KMS-11 (cell line): Measurements from ENCODE around the gene NCOA6.
"Not testable (repeated sequence)": the region's sequence is repeated elsewhere in the genome, so short reads cannot be mapped to it uniquely, and the experiment has no call there.

ENCODE experiments used
- H2AFZ ChIP-seq: fragments of 200-600 bp; sonication (generic); 2 replicates; pipeline ENCODE4 v1.6.1; 2016; ENCODE audit warnings: antibody characterized with exemption, mixed run types, low read depth
- H3K27ac ChIP-seq: fragments of 200-600 bp; sonication (generic); 2 replicates; pipeline ENCODE4 v1.6.1; 2016; ENCODE audit warnings: mild to moderate bottlenecking, mixed run types
- H3K27me3 ChIP-seq: fragments of 200-600 bp; sonication (generic); 2 replicates; pipeline ENCODE4 v1.6.1; 2017; ENCODE audit warnings: mild to moderate bottlenecking, low read depth, mixed run types, moderate library complexity; ENCODE audit not compliant: insufficient read depth
- H3K36me3 ChIP-seq: fragments of 200-600 bp; sonication (generic); 2 replicates; pipeline ENCODE4 v1.6.1; 2017; ENCODE audit warnings: mild to moderate bottlenecking, mixed run types; ENCODE audit not compliant: insufficient read depth
- H3K4me1 ChIP-seq: fragments of 200-600 bp; sonication (generic); 2 replicates; pipeline ENCODE4 v1.6.1; 2016; ENCODE audit warnings: mild to moderate bottlenecking, low read depth, mixed run types; ENCODE audit not compliant: poor library complexity, severe bottlenecking
- H3K4me2 ChIP-seq: fragments of 200-600 bp; sonication (generic); 2 replicates; pipeline ENCODE4 v1.7.0; 2016; ENCODE audit warnings: mild to moderate bottlenecking, mixed run types
- H3K4me3 ChIP-seq: fragments of 200-600 bp; sonication (generic); IDR thresholded peaks from 2 replicates; pipeline ENCODE4 v1.6.1; 2017; ENCODE audit warnings: low read depth, low read length, mixed read lengths; ENCODE audit not compliant: insufficient read depth
- H3K79me2 ChIP-seq: fragments of 200-600 bp; sonication (generic); 2 replicates; pipeline ENCODE4 v1.6.1; 2016; ENCODE audit warnings: low read depth, mixed run types; ENCODE audit not compliant: insufficient read depth
- H3K9ac ChIP-seq: fragments of 200-600 bp; sonication (generic); 2 replicates; pipeline ENCODE4 v1.6.1; 2016; ENCODE audit warnings: mild to moderate bottlenecking, mixed run types
- H4K20me1 ChIP-seq: fragments of 200-600 bp; sonication (generic); 2 replicates; pipeline ENCODE4 v1.6.1; 2016; ENCODE audit warnings: mild to moderate bottlenecking, mixed run types; ENCODE audit not compliant: insufficient read depth
- CTCF ChIP-seq: fragments of 200-600 bp; sonication (generic); conservative IDR thresholded peaks from 2 replicates; pipeline ENCODE4 v1.6.1; 2017; ENCODE audit warnings: low read depth, mild to moderate bottlenecking, antibody characterized with exemption, low read length, moderate library complexity, mixed read lengths

NCOA6 gene

GRCh38 chr20:34817801-34818200, 7.7 kb downstream of the NCOA6 start:
- H3K27ac ChIP-seq: no peak overlapping the region
- H4K20me1 ChIP-seq: peaks cover 16% of the 10 kb centered on the region; the same call in 1 of the 2 replicates

GRCh38 chr20:34817072-34817471, 8.4 kb downstream of the NCOA6 start:
- Histone ChIP-seq H3K36me3 (no peaks in the 10 kb centered on the region), H3K27ac (no peak overlapping the region), H4K20me1 (peaks cover 11% of the 10 kb centered on the region; the same call in 1 of the 2 replicates), H3K79me2 (peaks cover 84% of the 10 kb centered on the region), H3K9ac (no peak overlapping the region), H3K4me1 (peaks cover 4% of the 10 kb centered on the region), H2AFZ (no peak overlapping the region), H3K4me2 (no peak overlapping the region), H3K27me3 (no peaks in the 10 kb centered on the region), H3K4me3 (no peak overlapping the region)
- TF ChIP-seq CTCF: no peak

More at GRCh38 chr20:34817801-34818200, 7.7 kb downstream of the NCOA6 start:
- Histone ChIP-seq H3K27me3 (no peaks in the 10 kb centered on the region), H3K4me3 (no peak overlapping the region), H2AFZ (no peak overlapping the region), H3K36me3 (no peaks in the 10 kb centered on the region), H3K4me1 (peaks cover 8% of the 10 kb centered on the region), H3K79me2 (peaks cover 84% of the 10 kb centered on the region), H3K4me2 (no peak overlapping the region), H3K9ac (no peak overlapping the region)
- TF ChIP-seq CTCF: no peak

- no peaks in the 10 kb centered on the region for H3K27me3 ChIP-seq
- H3K27ac ChIP-seq: no peak overlapping the region
- no peak for TF ChIP-seq CTCF
- peaks cover 11% of the 10 kb centered on the region for H4K20me1 ChIP-seq
- no peak overlapping the region for H2AFZ ChIP-seq
- H3K4me3 ChIP-seq: no peak overlapping the region
- peaks cover 82% of the 10 kb centered on the region for H3K79me2 ChIP-seq
- H3K4me2 ChIP-seq: no peak overlapping the region
- no peaks in the 10 kb centered on the region for H3K36me3 ChIP-seq
- no peak overlapping the region for H3K9ac ChIP-seq
- peaks cover 4% of the 10 kb centered on the region for H3K4me1 ChIP-seq
Measured at GRCh38 chr20:34815636-34816035, 9.8 kb downstream of the NCOA6 start.

- no peak overlapping the region for H3K9ac ChIP-seq
- no peak overlapping the region for H3K4me2 ChIP-seq
- peaks cover 13% of the 10 kb centered on the region for H3K4me1 ChIP-seq
- H3K27me3 ChIP-seq: no peaks in the 10 kb centered on the region
- TF ChIP-seq CTCF: no peak
- peaks cover 47% of the 10 kb centered on the region for H3K79me2 ChIP-seq
- H2AFZ ChIP-seq: no peak overlapping the region
- no peaks in the 10 kb centered on the region for H3K36me3 ChIP-seq
- no peak overlapping the region for H3K4me3 ChIP-seq
- H4K20me1 ChIP-seq: peaks cover 8% of the 10 kb centered on the region
- H3K27ac ChIP-seq: no peak overlapping the region
Measured at GRCh38 chr20:34808583-34808982, 16.9 kb downstream of the NCOA6 start.

GRCh38 chr20:34807944-34808465, 17.4 kb downstream of the NCOA6 start:
- H3K27me3 ChIP-seq, H3K36me3 ChIP-seq, H3K9ac ChIP-seq, H2AFZ ChIP-seq, H3K4me2 ChIP-seq, H4K20me1 ChIP-seq, H3K27ac ChIP-seq, H3K4me3 ChIP-seq: not testable (repeated sequence)
- H3K4me1 ChIP-seq: peaks cover 13% of the 10 kb centered on the region
- H3K79me2 ChIP-seq: peaks cover 44% of the 10 kb centered on the region
